HG02623 (cell line): ENCODE data around the gene FGF11.
"Not testable (repeated sequence)": the region's sequence is repeated elsewhere in the genome, so short reads cannot be mapped to it uniquely, and the experiment has no call there.

Experiments used
- ATAC-seq: cut with Tn5 transposase; IDR thresholded peaks from one replicate; pipeline ENCODE4 v1.9.1; 2021; ENCODE audit warnings: moderate library complexity; ENCODE audit not compliant: unreplicated experiment

Gene FGF11

GRCh38 chr17:7478276-7479212, 39.2 kb downstream of the FGF11 start:
- no peak for ATAC-seq

- ATAC-seq, result no peak
Measured at GRCh38 chr17:7479213-7480088, 40.1 kb downstream of the FGF11 start, which contains the start of gene ZBTB4. Gene ZBTB4, minus strand, starts transcription at chr17:7479631. Its CDS starts 12,830 bp downstream, at chr17:7466801.

- no peak for ATAC-seq
Measured at GRCh38 chr17:7480089-7480384, 40.7 kb downstream of the FGF11 start.

- ATAC-seq, result not testable (repeated sequence)
Measured at GRCh38 chr17:7481275-7481674, 42.0 kb downstream of the FGF11 start, which contains the start of gene SLC35G6. Gene SLC35G6, plus strand, starts transcription at chr17:7481446. Its CDS starts 71 bp downstream, at chr17:7481517.

GRCh38 chr17:7481842-7482741, 42.8 kb downstream of the FGF11 start:
- not testable (repeated sequence) for ATAC-seq

GRCh38 chr17:7482742-7483088, 43.4 kb downstream of the FGF11 start:
- ATAC-seq, result not testable (repeated sequence)

- peak; percentile 19 for ATAC-seq
Measured at GRCh38 chr17:7483255-7484066, 44.1 kb downstream of the FGF11 start.

- ATAC-seq, result peak; percentile 55
Measured at GRCh38 chr17:7484067-7484918, 45.0 kb downstream of the FGF11 start, which contains the start of gene POLR2A. Gene POLR2A, plus strand, starts transcription at chr17:7484366.

GRCh38 chr17:7484919-7485377, 45.6 kb downstream of the FGF11 start:
- ATAC-seq, result no peak

- no peak for ATAC-seq
Measured at GRCh38 chr17:7486181-7486580, 46.9 kb downstream of the FGF11 start.

- ATAC-seq, result no peak
Measured at GRCh38 chr17:7490144-7490543, 50.8 kb downstream of the FGF11 start.

GRCh38 chr17:7491583-7491982, 52.3 kb downstream of the FGF11 start:
- ATAC-seq, result no peak

- no peak for ATAC-seq
Measured at GRCh38 chr17:7493941-7494340, 54.6 kb downstream of the FGF11 start.
